Fibroblast of peridontal ligament (primary cell): ENCODE data around the gene CTXN1.
A peak's percentile ranks its signal among the peaks of the same experiment; 100 is the strongest.
"Not testable (repeated sequence)": the region's sequence is repeated elsewhere in the genome, so short reads cannot be mapped to it uniquely, and the experiment has no call there.

ENCODE experiments used
- DNase-seq: peaks from one replicate; pipeline ENCODE4 v3.0.0-alpha.2; 2010; ENCODE audit errors: extremely low read depth

The CTXN1 gene

GRCh38 chr19:7926021-7926726 is at the start of gene CTXN1:
Gene CTXN1, minus strand, starts transcription at chr19:7926135. Its CDS starts 597 bp downstream, at chr19:7925538.
- DNase-seq: peak; percentile 12

GRCh38 chr19:7975037-7975436 is 49.1 kb upstream of the CTXN1 start:
- no peak for DNase-seq

GRCh38 chr19:7973883-7974282 is 47.9 kb upstream of the CTXN1 start:
- no peak for DNase-seq

GRCh38 chr19:7971553-7972520 is 45.9 kb upstream of the CTXN1 start:
- no peak for DNase-seq

- peak; percentile 33 for DNase-seq
Measured at GRCh38 chr19:7970716-7971448, 44.9 kb upstream of the CTXN1 start.

GRCh38 chr19:7969555-7969939 is 43.6 kb upstream of the CTXN1 start:
- DNase-seq: no peak

GRCh38 chr19:7968796-7969554 is 43.0 kb upstream of the CTXN1 start:
- DNase-seq: peak; percentile 7

- no peak for DNase-seq
Measured at GRCh38 chr19:7968008-7968795, 42.3 kb upstream of the CTXN1 start.

GRCh38 chr19:7965921-7966665 is 40.2 kb upstream of the CTXN1 start:
- no peak for DNase-seq

GRCh38 chr19:7965259-7965841 is 39.4 kb upstream of the CTXN1 start:
- no peak for DNase-seq

- DNase-seq: no peak
Measured at GRCh38 chr19:7963566-7963965, 37.6 kb upstream of the CTXN1 start.

- no peak for DNase-seq
Measured at GRCh38 chr19:7962644-7963268, 36.8 kb upstream of the CTXN1 start.

GRCh38 chr19:7961920-7962626 is 36.1 kb upstream of the CTXN1 start:
- DNase-seq: no peak

- DNase-seq: not testable (repeated sequence)
Measured at GRCh38 chr19:7961082-7961481, 35.1 kb upstream of the CTXN1 start.

GRCh38 chr19:7959211-7959610 is 33.3 kb upstream of the CTXN1 start:
- no peak for DNase-seq

GRCh38 chr19:7955696-7956095 is 29.8 kb upstream of the CTXN1 start:
- DNase-seq: no peak

- no peak for DNase-seq
Measured at GRCh38 chr19:7953576-7953975, 27.6 kb upstream of the CTXN1 start.

GRCh38 chr19:7953060-7953459 is 27.1 kb upstream of the CTXN1 start:
- DNase-seq: peak; percentile 5
